Endometrium (tissue), 2 donors: ENCODE data around the gene PDE4D.

Experiments
- FAIRE-seq: peaks from 2 replicates; lab custom pipeline; 2012; peaks lifted over from hg19 to GRCh38; lab: Jason Lieb, UNC
- donor health status: control.
- donor health status: control.

PDE4D gene

GRCh38 chr5:59741599-59741998 is 151.9 kb downstream of the PDE4D start:
- no peak for FAIRE-seq

- no peak for FAIRE-seq
Observed at GRCh38 chr5:59738024-59738423, 155.5 kb downstream of the PDE4D start.

- no peak for FAIRE-seq
Observed at GRCh38 chr5:59732806-59733205, 160.7 kb downstream of the PDE4D start.

- no peak for FAIRE-seq
Observed at GRCh38 chr5:59732301-59732700, 161.2 kb downstream of the PDE4D start.

- no peak for FAIRE-seq
Observed at GRCh38 chr5:59731809-59732208, 161.7 kb downstream of the PDE4D start.

- FAIRE-seq: no peak
Observed at GRCh38 chr5:59729820-59730219, 163.7 kb downstream of the PDE4D start.

- FAIRE-seq: no peak
Observed at GRCh38 chr5:59729357-59729756, 164.2 kb downstream of the PDE4D start.

GRCh38 chr5:59728356-59728755 is 165.2 kb downstream of the PDE4D start:
- FAIRE-seq: no peak

GRCh38 chr5:59727186-59727585 is 166.3 kb downstream of the PDE4D start:
- FAIRE-seq: no peak

GRCh38 chr5:59725392-59725767 is 168.1 kb downstream of the PDE4D start:
- FAIRE-seq: peak; percentile 96

- FAIRE-seq: peak; percentile 60
Observed at GRCh38 chr5:59724482-59725391, 168.8 kb downstream of the PDE4D start.

- FAIRE-seq: no peak
Observed at GRCh38 chr5:59722874-59723273, 170.7 kb downstream of the PDE4D start.

GRCh38 chr5:59721741-59722140 is 171.8 kb downstream of the PDE4D start:
- FAIRE-seq: no peak

- FAIRE-seq: no peak
Observed at GRCh38 chr5:59720063-59720462, 173.5 kb downstream of the PDE4D start.

GRCh38 chr5:59716966-59717500 is 176.5 kb downstream of the PDE4D start:
- no peak for FAIRE-seq

- FAIRE-seq: no peak
Observed at GRCh38 chr5:59716029-59716428, 177.5 kb downstream of the PDE4D start.

GRCh38 chr5:59715228-59715627 is 178.3 kb downstream of the PDE4D start:
- FAIRE-seq: no peak

- no peak for FAIRE-seq
Observed at GRCh38 chr5:59713498-59713844, 180.1 kb downstream of the PDE4D start.

GRCh38 chr5:59712836-59713497 is 180.6 kb downstream of the PDE4D start:
- FAIRE-seq: no peak

- no peak for FAIRE-seq
Observed at GRCh38 chr5:59711310-59711709, 182.2 kb downstream of the PDE4D start.

GRCh38 chr5:59709846-59710245 is 183.7 kb downstream of the PDE4D start:
- FAIRE-seq: no peak

- no peak for FAIRE-seq
Observed at GRCh38 chr5:59709346-59709821, 184.1 kb downstream of the PDE4D start.

GRCh38 chr5:59704936-59705335 is 188.6 kb downstream of the PDE4D start:
- FAIRE-seq: peak; percentile 18
